ENCODE measurements around the gene TDO2.

The TDO2 gene

GRCh38 chr4:155908187-155909139 lies 5.0 kb downstream of the TDO2 start:
- TF ChIP-seq POLR2A (IDR thresholded peaks at IDR 0.05; ENCODE audit: extremely low read depth, insufficient read length) (no peak), MYC (IDR thresholded peaks at IDR 0.05; ENCODE audit: low read depth, low read length) (no peak), MAX (IDR thresholded peaks at IDR 0.05; ENCODE audit: low read depth, low read length) (no peak)
- TF ChIP-seq, protein P1, sequence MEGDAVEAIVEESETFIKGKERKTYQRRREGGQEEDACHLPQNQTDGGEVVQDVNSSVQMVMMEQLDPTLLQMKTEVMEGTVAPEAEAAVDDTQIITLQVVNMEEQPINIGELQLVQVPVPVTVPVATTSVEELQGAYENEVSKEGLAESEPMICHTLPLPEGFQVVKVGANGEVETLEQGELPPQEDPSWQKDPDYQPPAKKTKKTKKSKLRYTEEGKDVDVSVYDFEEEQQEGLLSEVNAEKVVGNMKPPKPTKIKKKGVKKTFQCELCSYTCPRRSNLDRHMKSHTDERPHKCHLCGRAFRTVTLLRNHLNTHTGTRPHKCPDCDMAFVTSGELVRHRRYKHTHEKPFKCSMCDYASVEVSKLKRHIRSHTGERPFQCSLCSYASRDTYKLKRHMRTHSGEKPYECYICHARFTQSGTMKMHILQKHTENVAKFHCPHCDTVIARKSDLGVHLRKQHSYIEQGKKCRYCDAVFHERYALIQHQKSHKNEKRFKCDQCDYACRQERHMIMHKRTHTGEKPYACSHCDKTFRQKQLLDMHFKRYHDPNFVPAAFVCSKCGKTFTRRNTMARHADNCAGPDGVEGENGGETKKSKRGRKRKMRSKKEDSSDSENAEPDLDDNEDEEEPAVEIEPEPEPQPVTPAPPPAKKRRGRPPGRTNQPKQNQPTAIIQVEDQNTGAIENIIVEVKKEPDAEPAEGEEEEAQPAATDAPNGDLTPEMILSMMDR (IDR thresholded peaks at IDR 0.05; ENCODE audit: low read depth, low read length), result no peak
- no peak overlapping the region for H3K4me3 ChIP-seq (ENCODE audit: low read depth, low read length)
- DNase-seq (ENCODE audit: low read depth), result no peak

DNA sequence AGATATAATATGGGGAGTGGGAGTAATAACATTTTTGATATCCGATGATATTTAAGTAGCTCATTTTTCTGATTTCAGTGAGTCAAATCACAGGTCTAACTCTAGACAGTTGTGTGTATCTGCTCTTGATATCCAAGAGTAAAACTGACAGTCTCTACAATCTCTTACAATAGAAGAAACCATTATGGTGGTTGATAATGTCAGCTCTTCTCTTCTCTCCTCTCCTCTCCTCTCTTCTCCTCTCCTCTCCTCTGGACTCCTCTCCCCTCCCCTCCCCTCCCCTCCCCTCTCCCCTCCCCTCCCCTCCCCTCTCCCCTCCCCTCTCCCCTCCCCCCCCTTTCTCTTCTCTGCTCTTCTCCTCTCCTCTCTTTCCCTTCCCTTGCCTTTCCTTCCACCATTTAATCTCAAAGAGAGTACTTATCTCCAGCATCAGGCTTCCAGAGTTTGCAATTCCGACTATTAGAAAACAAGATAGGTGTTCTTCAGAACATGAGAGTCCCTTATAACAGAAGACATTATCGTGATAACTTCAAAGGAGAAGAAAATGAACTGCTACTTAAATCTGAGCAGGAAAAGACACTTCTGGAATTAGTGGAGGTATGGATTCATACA lies 6.2 kb downstream of the TDO2 start:
- TF ChIP-seq, protein P1 (IDR thresholded peaks at IDR 0.05; ENCODE audit: low read depth, low read length), result no peak
- TF ChIP-seq POLR2A (IDR thresholded peaks at IDR 0.05; ENCODE audit: extremely low read depth, insufficient read length) (no peak), MYC (IDR thresholded peaks at IDR 0.05; ENCODE audit: low read depth, low read length) (no peak), MAX (IDR thresholded peaks at IDR 0.05; ENCODE audit: low read depth, low read length) (no peak)
- H3K4me3 ChIP-seq (ENCODE audit: low read depth, low read length), result no peak overlapping the region
- DNase-seq (ENCODE audit: low read depth), result no peak

DNA sequence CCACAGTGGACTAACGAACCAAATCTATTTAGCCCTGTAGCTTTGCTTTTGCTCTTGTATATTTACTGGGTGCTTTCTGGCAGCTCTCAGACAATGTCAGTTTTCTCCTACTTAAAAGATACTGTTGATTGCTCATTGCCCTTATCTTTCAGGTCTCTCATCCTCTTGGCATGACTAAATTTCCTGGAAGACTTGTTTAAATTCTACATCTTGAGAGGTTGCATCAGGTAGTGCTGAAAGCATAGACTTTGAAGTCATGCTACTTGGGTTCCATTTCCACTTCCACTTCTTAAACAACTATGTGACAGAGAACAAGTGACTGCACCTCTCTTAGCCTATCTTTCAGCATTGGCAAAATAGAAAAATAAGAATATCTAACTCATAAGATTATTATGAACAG lies 8.4 kb downstream of the TDO2 start:
- TF ChIP-seq MYC (IDR thresholded peaks at IDR 0.05; ENCODE audit: low read depth, low read length), result no peak
- TF ChIP-seq, protein P1 (IDR thresholded peaks at IDR 0.05; ENCODE audit: low read depth, low read length), result no peak
- TF ChIP-seq MAX (IDR thresholded peaks at IDR 0.05; ENCODE audit: low read depth, low read length), result no peak
- no peak for TF ChIP-seq POLR2A (IDR thresholded peaks at IDR 0.05; ENCODE audit: extremely low read depth, insufficient read length)
- DNase-seq (ENCODE audit: low read depth), result no peak

DNA sequence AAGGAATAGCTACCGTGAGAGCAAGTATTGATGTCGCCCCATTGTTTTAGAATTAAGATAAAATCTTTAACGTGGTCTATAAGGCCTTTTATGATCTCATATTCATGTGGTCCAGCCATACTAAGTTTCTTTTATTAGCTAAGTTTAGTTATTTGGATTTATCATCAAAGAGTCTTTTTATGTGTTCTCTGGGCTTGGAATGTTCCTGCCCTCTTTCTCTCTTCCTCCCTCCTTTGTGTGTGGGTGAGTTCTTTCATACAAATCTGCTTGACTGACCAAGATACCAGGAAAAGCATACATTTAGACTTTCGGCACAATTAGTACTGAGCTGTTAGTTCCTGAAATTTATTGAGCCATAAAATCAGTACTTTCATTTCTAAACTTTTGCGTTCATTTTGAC lies 11.3 kb downstream of the TDO2 start:
- no peak for DNase-seq (ENCODE audit: low read depth)
- no peak for TF ChIP-seq MYC (IDR thresholded peaks at IDR 0.05; ENCODE audit: low read depth, low read length)
- no peak for TF ChIP-seq MAX (IDR thresholded peaks at IDR 0.05; ENCODE audit: low read depth, low read length)
- TF ChIP-seq, protein P1 (IDR thresholded peaks at IDR 0.05; ENCODE audit: low read depth, low read length), result no peak
- no peak for TF ChIP-seq POLR2A (IDR thresholded peaks at IDR 0.05; ENCODE audit: extremely low read depth, insufficient read length)
- H3K4me3 ChIP-seq (ENCODE audit: low read depth, low read length), result no peak overlapping the region

More for the DNA sequence above, 8.4 kb downstream of the TDO2 start:
- no peak overlapping the region for H3K4me3 ChIP-seq (ENCODE audit: low read depth, low read length)

DNA sequence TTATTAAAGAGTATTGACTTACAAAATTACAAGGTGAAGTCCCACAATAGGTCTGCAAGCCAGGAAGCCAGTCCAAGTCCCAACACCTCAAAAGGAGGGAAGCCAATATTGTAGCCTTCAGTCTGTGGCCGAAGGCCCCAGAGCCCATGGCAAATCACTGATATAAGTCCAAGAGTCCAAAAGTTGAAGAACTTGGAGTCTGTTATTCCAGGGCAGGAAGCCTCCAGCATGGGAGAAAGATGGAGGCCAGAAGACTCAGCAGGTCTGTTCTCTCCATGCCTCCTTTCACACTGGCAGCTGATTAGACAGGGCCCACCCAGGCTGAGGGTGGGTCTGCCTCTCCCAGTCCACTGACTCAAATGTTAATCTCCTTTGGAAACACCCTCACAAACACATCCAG lies 18.1 kb downstream of the TDO2 start:
- no peak overlapping the region for H3K4me3 ChIP-seq (ENCODE audit: low read depth, low read length)
- no peak for TF ChIP-seq POLR2A (IDR thresholded peaks at IDR 0.05; ENCODE audit: extremely low read depth, insufficient read length)
- TF ChIP-seq MYC (IDR thresholded peaks at IDR 0.05; ENCODE audit: low read depth, low read length), result no peak
- TF ChIP-seq, protein P1 (IDR thresholded peaks at IDR 0.05; ENCODE audit: low read depth, low read length), result no peak
- no peak for TF ChIP-seq MAX (IDR thresholded peaks at IDR 0.05; ENCODE audit: low read depth, low read length)
- DNase-seq (ENCODE audit: low read depth), result no peak
